K562 (cell line): ENCODE data around the gene NXT1. TPM values are rescaled to one million over a fixed set of nuclear protein-coding genes. Genes with fewer than 3 reads are reported as not detected.

Experiments
- AFF4 ChIP-seq: sonication (generic); formaldehyde crosslinking; IDR thresholded peaks from 2 replicates; pipeline ENCODE4 v1.8.0; 2023; ENCODE audit warnings: mild to moderate bottlenecking, missing genetic modification reagents
- ARNT ChIP-seq, 2 experiments: fragments of 450-650 bp; IDR thresholded peaks; 2 replicates each; pipeline ENCODE4 v1.6.1; 2016; ENCODE audit warnings: mild to moderate bottlenecking in 1 of 2
- CBX8 ChIP-seq: fragments of 200-600 bp; sonication (generic); IDR thresholded peaks from 2 replicates; pipeline ENCODE4 v1.6.1; 2012; ENCODE audit warnings: borderline replicate concordance, mixed run types, low read depth, mild to moderate bottlenecking, moderate library complexity, mixed read lengths, low read length, control low read depth, inconsistent platforms; ENCODE audit not compliant: poor library complexity, severe bottlenecking; ENCODE audit errors: extremely low read depth
- CGGBP1 ChIP-seq: fragments of 250-450 bp; sonication (Bioruptor Pico); IDR thresholded peaks from 2 replicates; pipeline ENCODE4 v1.9.0; 2021; ENCODE audit warnings: mild to moderate bottlenecking
- CREB1 ChIP-seq, 2 experiments: sonication (generic) in 1 of 2; formaldehyde crosslinking in 1 of 2; IDR thresholded peaks; 2 replicates each; pipeline versions ENCODE4 v1.6.1 to v1.8.0; 2012 to 2022; ENCODE audit warnings: inconsistent platforms in 1 of 2, mild to moderate bottlenecking in 1 of 2, missing genetic modification reagents in 1 of 2, moderate library complexity in 1 of 2
- ELK3 ChIP-seq: fragments of 450-650 bp; formaldehyde crosslinking; IDR thresholded peaks from 2 replicates; pipeline ENCODE4 v1.4.0; 2020; ENCODE audit warnings: mild to moderate bottlenecking
- FOXK1 ChIP-seq: sonication (generic); formaldehyde crosslinking; IDR thresholded peaks from 2 replicates; pipeline ENCODE4 v1.8.0; 2022; ENCODE audit warnings: missing genetic modification reagents, mild to moderate bottlenecking, borderline replicate concordance
- HCFC1 ChIP-seq: IDR thresholded peaks from 2 replicates; pipeline ENCODE4 v1.6.1; 2012; ENCODE audit warnings: low read depth, low read length, improper control_type of control experiment
- HNRNPUL1 ChIP-seq: fragments of 200-400 bp; formaldehyde crosslinking; IDR thresholded peaks from 2 replicates; pipeline ENCODE4 v1.6.1; 2017; ENCODE audit warnings: low read length
- ID3 ChIP-seq, 2 experiments: fragments of 250-450 bp in 1 of 2; fragments of 450-650 bp in 1 of 2; sonication (Bioruptor Pico) in 1 of 2; IDR thresholded peaks; 2 replicates each; pipeline versions ENCODE4 v1.6.1 to v1.8.0; 2016 to 2021; ENCODE audit warnings: mild to moderate bottlenecking in 2 of 2, moderate library complexity in 2 of 2, missing compliant biosample characterization in 1 of 2, missing genetic modification characterization in 1 of 2
- MTA2 ChIP-seq: fragments of 450-650 bp; IDR thresholded peaks from 2 replicates; pipeline ENCODE4 v1.6.1; 2016; ENCODE audit warnings: low read depth
- RBM15 ChIP-seq: fragments of 200-400 bp; formaldehyde crosslinking; IDR thresholded peaks from 2 replicates; pipeline ENCODE4 v1.6.1; 2018; ENCODE audit warnings: mild to moderate bottlenecking, low read length, moderate library complexity; ENCODE audit not compliant: insufficient read depth
- RBM34 ChIP-seq: fragments of 200-400 bp; formaldehyde crosslinking; IDR thresholded peaks from 2 replicates; pipeline ENCODE4 v1.6.1; 2018; ENCODE audit warnings: low read length, borderline replicate concordance; ENCODE audit not compliant: insufficient read depth
- SMARCA5 ChIP-seq: fragments of 450-650 bp; IDR thresholded peaks from 2 replicates; pipeline ENCODE4 v1.6.1; 2016
- THAP12 ChIP-seq: fragments of 250-450 bp; sonication (Bioruptor Pico); IDR thresholded peaks from 2 replicates; pipeline ENCODE4 v1.9.0; 2021; ENCODE audit warnings: mild to moderate bottlenecking, inconsistent platforms
- ZNF263 ChIP-seq: sonication (generic); formaldehyde crosslinking; IDR thresholded peaks from 2 replicates; pipeline ENCODE4 v1.8.0; 2022; ENCODE audit warnings: mild to moderate bottlenecking, missing genetic modification reagents, borderline replicate concordance
- ZNF274 ChIP-seq: IDR thresholded peaks from 2 replicates; pipeline ENCODE4 v1.6.1; 2011; ENCODE audit warnings: low read depth, mild to moderate bottlenecking, low read length, moderate library complexity, borderline replicate concordance
- ZNF324 ChIP-seq: fragments of 250-450 bp; sonication (Bioruptor Pico); IDR thresholded peaks from 2 replicates; pipeline ENCODE4 v1.4.0; 2020; ENCODE audit warnings: mild to moderate bottlenecking
- polyA plus RNA-seq, 8 experiments: library from polyadenylated mRNA; depleted of rRNA in 4 of 8; stranded (reverse) in 5 of 8; unstranded in 3 of 8; fragments of >200 nt; fragmentation: Nextera tagmentation in 2 of 8; fragmentation: Illumina TruSeq in 1 of 8; extraction: Ambion mirVana in 2 of 8; extraction: Trizol in 1 of 8; gene quantifications; 2 replicates each; pipeline versions ENCODE4 v1.2.1 to v1.2.3, GENCODE V29; 2011 to 2014; ENCODE audit warnings: inconsistent platforms in 1 of 8, missing spikeins in 1 of 8
- total RNA-seq, 7 experiments: library from RNA; depleted of rRNA in 6 of 7; stranded (reverse); fragments of >200 nt in 6 of 7; fragmentation: Illumina TruSeq in 2 of 7; extraction: Trizol in 2 of 7; gene quantifications; 2 replicates each; pipeline versions ENCODE4 v1.2.1 to v1.2.3, GENCODE V29; 2011 to 2021; ENCODE audit warnings: low replicate concordance in 1 of 7

NXT1 gene
- total and polyA plus RNA-seq, 9 of the 15 experiments (the other 6 are each of a cell fraction or from before 2014, with no cell fraction given) = 7.7 to 50.9 (median 35.6) TPM

- TF ChIP-seq ID3 (CRISPR knock-in tag; IDR thresholded peaks at IDR 0.05) = no peak
- peak; percentile 75; the same call in 1 of the 2 replicates for TF ChIP-seq ID3 (tag; IDR thresholded peaks at IDR 0.05)
- no peak for TF ChIP-seq FOXK1 (CRISPR knock-in tag)
- TF ChIP-seq ARNT (IDR thresholded peaks at IDR 0.05) = no peak
- no peak for TF ChIP-seq CGGBP1
- TF ChIP-seq ZNF263 (CRISPR knock-in tag) = no peak
- no peak for TF ChIP-seq HNRNPUL1
- no peak for TF ChIP-seq CBX8
- TF ChIP-seq AFF4 (CRISPR knock-in tag) = peak; percentile 66; the same call in 1 of the 2 replicates
- no peak for TF ChIP-seq SMARCA5
- TF ChIP-seq HCFC1 = peak; percentile 75
- TF ChIP-seq RBM15 = no peak
- TF ChIP-seq ELK3 = no peak
- peak; percentile 98 for TF ChIP-seq CREB1 (IDR thresholded peaks at IDR 0.05)
- peak; percentile 97 for TF ChIP-seq CREB1 (CRISPR knock-in tag; IDR thresholded peaks at IDR 0.05)
- TF ChIP-seq MTA2 = no peak
- TF ChIP-seq ZNF274 = no peak
- no peak for TF ChIP-seq ZNF324 (CRISPR knock-in tag)
- TF ChIP-seq RBM34 = no peak
- peak; percentile 32; the same call in 1 of the 2 replicates for TF ChIP-seq THAP12 (CRISPR knock-in tag)
Measured at GRCh38 chr20:23361476-23362391, 11.1 kb downstream of the NXT1 start, which contains the start of gene GZF1 (continued).
